Posterior vena cava (tissue), 2 donors: ENCODE results near the gene NQO2. TPM values are rescaled to one million over a fixed set of nuclear protein-coding genes. Genes with fewer than 3 reads are reported as not detected.
"Not testable (repeated sequence)": the region's sequence is repeated elsewhere in the genome, so short reads cannot be mapped to it uniquely, and the experiment has no call there.

Source experiments
- DNase-seq: peaks from one replicate; pipeline ENCODE4 v3.0.0-alpha.2; 2020; ENCODE audit warnings: low spot score
- intact Hi-C, 2 donors: fragments of 100-400 bp; cut with DNase I; formaldehyde crosslinking; loops; one replicate each; pipeline versions ENCODE4 v1.14.1 to v1.14.2; 2022 to 2023
- total RNA-seq, 2 donors: library from RNA; stranded (reverse); fragmentation: NEBNext Ultra II Directional; extraction: Animal tissue kit (Norgen Biotek cat#: 25700); gene quantifications; one replicate each; pipeline ENCODE4 v1.2.1, GENCODE V29; 2021
- donor health status: DM: yes; HTN: yes; CAD: no.
- donor health status: DM: yes; HTN: yes; CAD: no.

NQO2 gene
- total RNA-seq, 2 donors from 2014 or later, result 27.7 to 42.4 TPM

GRCh38 chr6:3026791-3027626 lies 27.3 kb downstream of the NQO2 start:
- intact Hi-C loops, result no loop called here

GRCh38 chr6:3028156-3028555 lies 28.5 kb downstream of the NQO2 start:
- intact Hi-C loops, result not testable (repeated sequence)

More at GRCh38 chr6:3026791-3027626, 27.3 kb downstream of the NQO2 start:
- DNase-seq, result no peak

GRCh38 chr6:3031857-3032640 lies 32.4 kb downstream of the NQO2 start:
- DNase-seq, result no peak
- intact Hi-C loops, result no loop called here

More at GRCh38 chr6:3028156-3028555, 28.5 kb downstream of the NQO2 start:
- DNase-seq, result not testable (repeated sequence)

- DNase-seq, result no peak
- intact Hi-C loops, result no loop called here
Observed at GRCh38 chr6:3032986-3033385, 33.3 kb downstream of the NQO2 start.

- DNase-seq, result no peak
- intact Hi-C loops, result no loop called here
Observed at GRCh38 chr6:3033652-3034051, 34.0 kb downstream of the NQO2 start.

- DNase-seq, result no peak
- intact Hi-C loops, result no loop called here
Observed at GRCh38 chr6:3035397-3035796, 35.7 kb downstream of the NQO2 start.

- intact Hi-C loops, result no loop called here
- DNase-seq, result no peak
Observed at GRCh38 chr6:3036861-3037637, 37.4 kb downstream of the NQO2 start.

- intact Hi-C loops, result no loop called here
Observed at GRCh38 chr6:3037638-3038365, 38.1 kb downstream of the NQO2 start.

GRCh38 chr6:3039384-3039783 lies 39.7 kb downstream of the NQO2 start:
- no peak for DNase-seq
- intact Hi-C loops, result no loop called here

More at GRCh38 chr6:3037638-3038365, 38.1 kb downstream of the NQO2 start:
- no peak for DNase-seq

- no peak for DNase-seq
- intact Hi-C loops, result no loop called here
Observed at GRCh38 chr6:3041147-3041546, 41.5 kb downstream of the NQO2 start.

- DNase-seq, result no peak
- intact Hi-C loops, result no loop called here
Observed at GRCh38 chr6:3041606-3042005, 41.9 kb downstream of the NQO2 start.

- DNase-seq, result no peak
- intact Hi-C loops, result no loop called here
Observed at GRCh38 chr6:3045369-3045768, 45.7 kb downstream of the NQO2 start.

- intact Hi-C loops, result no loop called here
- DNase-seq, result no peak
Observed at GRCh38 chr6:3045777-3046176, 46.1 kb downstream of the NQO2 start.

GRCh38 chr6:3046295-3046694 lies 46.6 kb downstream of the NQO2 start:
- intact Hi-C loops, result no loop called here
- no peak for DNase-seq

- DNase-seq, intact Hi-C loops: not testable (repeated sequence)
Observed at GRCh38 chr6:3048009-3048408, 48.3 kb downstream of the NQO2 start.

- DNase-seq, result no peak
- intact Hi-C loops, result loop anchor here in 1 of 2 donors (10.0 kb wide), 1 partner anchor 208 kb away; the partner anchor contains the start of gene SERPINB1
Observed at GRCh38 chr6:3052481-3053230, 53.0 kb downstream of the NQO2 start.

- intact Hi-C loops, result loop anchor here in 1 of 2 donors (10.0 kb wide), 1 partner anchor 208 kb away; the partner anchor contains the start of gene SERPINB1
- no peak for DNase-seq
Observed at GRCh38 chr6:3053231-3053508, 53.5 kb downstream of the NQO2 start.
